ENCODE results near the gene NFATC2IP.
A peak's percentile ranks its signal among the peaks of the same experiment; 100 is the strongest.
"Not testable (repeated sequence)": the region's sequence is repeated elsewhere in the genome, so short reads cannot be mapped to it uniquely, and the experiment has no call there.

NFATC2IP gene

GRCh38 chr16:28927815-28928214, 22.9 kb upstream of the NFATC2IP start:
- no peak for DNase-seq

- DNase-seq = no peak
These were observed 20.5 kb upstream of the NFATC2IP start for GRCh38 chr16:28930203-28930602.

- DNase-seq = no peak
These were observed 20.1 kb upstream of the NFATC2IP start for GRCh38 chr16:28930652-28931051.

GRCh38 chr16:28931801-28932225, 18.9 kb upstream of the NFATC2IP start, which contains the start of gene CD19:
Gene CD19, plus strand, starts transcription at chr16:28931971. Its CDS starts 30 bp downstream, at chr16:28932001.
- DNase-seq = no peak

- no peak for DNase-seq
These were observed 18.2 kb upstream of the NFATC2IP start for GRCh38 chr16:28932339-28933141.

- DNase-seq = no peak
These were observed 17.6 kb upstream of the NFATC2IP start for GRCh38 chr16:28933171-28933570.

GRCh38 chr16:28935346-28935745, 15.4 kb upstream of the NFATC2IP start:
- no peak for DNase-seq

GRCh38 chr16:28935924-28936783, 14.6 kb upstream of the NFATC2IP start:
- DNase-seq = peak; percentile 74

GRCh38 chr16:28936784-28937155, 14.0 kb upstream of the NFATC2IP start:
- no peak for DNase-seq

- no peak for DNase-seq
These were observed 13.4 kb upstream of the NFATC2IP start for GRCh38 chr16:28937222-28937876.

GRCh38 chr16:28938721-28939120, 12.0 kb upstream of the NFATC2IP start:
- DNase-seq = no peak

GRCh38 chr16:28939825-28940224, 10.9 kb upstream of the NFATC2IP start:
- DNase-seq = not testable (repeated sequence)

GRCh38 chr16:28943281-28943680, 7.5 kb upstream of the NFATC2IP start:
- DNase-seq = no peak

GRCh38 chr16:28946681-28947080, 4.1 kb upstream of the NFATC2IP start:
- DNase-seq = no peak

GRCh38 chr16:28951410-28951943, 740 bp downstream of the NFATC2IP start:
- no peak for DNase-seq

GRCh38 chr16:28958216-28958615, 7.5 kb downstream of the NFATC2IP start:
- DNase-seq = no peak

GRCh38 chr16:28958836-28959235, 8.1 kb downstream of the NFATC2IP start:
- DNase-seq = no peak

- DNase-seq = no peak
These were observed 13.3 kb downstream of the NFATC2IP start for GRCh38 chr16:28964072-28964471.

GRCh38 chr16:28964496-28964895, 13.8 kb downstream of the NFATC2IP start:
- no peak for DNase-seq

GRCh38 chr16:28967156-28967555, 16.4 kb downstream of the NFATC2IP start:
- DNase-seq = no peak

GRCh38 chr16:28969696-28970095, 19.0 kb downstream of the NFATC2IP start:
- DNase-seq = not testable (repeated sequence)

- DNase-seq = peak; percentile 64
These were observed 23.3 kb downstream of the NFATC2IP start for GRCh38 chr16:28974007-28974436.
